K562 (cell line): ENCODE measurements around the gene SURF6. TPM values are rescaled to one million over a fixed set of nuclear protein-coding genes. Genes with fewer than 3 reads are reported as not detected.

ENCODE experiments used
- ATF1 ChIP-seq, 2 experiments: fragments of 450-650 bp in 1 of 2; IDR thresholded peaks; 2 replicates each; pipeline ENCODE4 v1.6.1; 2016; ENCODE audit warnings: missing compliant biosample characterization in 1 of 2, missing genetic modification characterization in 1 of 2
- CCAR2 ChIP-seq: fragments of 200-400 bp; formaldehyde crosslinking; IDR thresholded peaks from 2 replicates; pipeline ENCODE4 v1.6.1; 2017; ENCODE audit warnings: mild to moderate bottlenecking, low read depth, low read length
- CCNT2 ChIP-seq: IDR thresholded peaks from 2 replicates; pipeline ENCODE4 v1.6.1; 2011; ENCODE audit warnings: borderline replicate concordance, low read depth, mild to moderate bottlenecking, moderate library complexity, mixed read lengths, low read length; ENCODE audit not compliant: insufficient read length; ENCODE audit errors: extremely low read depth
- CHD7 ChIP-seq: fragments of 200-600 bp; sonication (generic); IDR thresholded peaks from one replicate; pipeline ENCODE4 v1.6.1; 2012; ENCODE audit warnings: mild to moderate bottlenecking, low read depth, low read length, inconsistent platforms
- HSF4 ChIP-seq: fragments of 250-450 bp; sonication (Bioruptor Pico); IDR thresholded peaks from 2 replicates; pipeline ENCODE4 v2.1.2; 2022; ENCODE audit warnings: mild to moderate bottlenecking, moderate library complexity, borderline replicate concordance
- PPARD ChIP-seq: fragments of 250-450 bp; sonication (Bioruptor Pico); IDR thresholded peaks from 2 replicates; pipeline ENCODE4 v1.8.0; 2022; ENCODE audit warnings: inconsistent platforms, mild to moderate bottlenecking, moderate library complexity
- RFX1 ChIP-seq: fragments of 450-650 bp; IDR thresholded peaks from 2 replicates; pipeline ENCODE4 v1.6.1; 2016; ENCODE audit warnings: mild to moderate bottlenecking, moderate library complexity
- ZNF766 ChIP-seq: fragments of 200-800 bp; sonication (Bioruptor generic); conservative IDR thresholded peaks from 2 replicates; pipeline ENCODE4 v1.6.1; 2016; ENCODE audit warnings: missing genetic modification characterization, missing compliant biosample characterization
- polyA plus RNA-seq, 8 experiments: library from polyadenylated mRNA; depleted of rRNA in 4 of 8; stranded (reverse) in 5 of 8; unstranded in 3 of 8; fragments of >200 nt; fragmentation: Nextera tagmentation in 2 of 8; fragmentation: Illumina TruSeq in 1 of 8; extraction: Ambion mirVana in 2 of 8; extraction: Trizol in 1 of 8; gene quantifications; 2 replicates each; pipeline versions ENCODE4 v1.2.1 to v1.2.3, GENCODE V29; 2011 to 2014; ENCODE audit warnings: inconsistent platforms in 1 of 8, missing spikeins in 1 of 8
- total RNA-seq, 7 experiments: library from RNA; depleted of rRNA in 6 of 7; stranded (reverse); fragments of >200 nt in 6 of 7; fragmentation: Illumina TruSeq in 2 of 7; extraction: Trizol in 2 of 7; gene quantifications; 2 replicates each; pipeline versions ENCODE4 v1.2.1 to v1.2.3, GENCODE V29; 2011 to 2021; ENCODE audit warnings: low replicate concordance in 1 of 7
- TF ChIP-seq, protein P1 (sequence below), 2 experiments: fragments of 250-450 bp in 1 of 2; fragments of 450-650 bp in 1 of 2; sonication (Bioruptor Pico) in 1 of 2; IDR thresholded peaks; 2 replicates each; pipeline versions ENCODE4 v1.6.1 to v1.8.0; 2016 to 2021; ENCODE audit warnings: mild to moderate bottlenecking in 2 of 2, moderate library complexity in 2 of 2, missing compliant biosample characterization in 1 of 2, missing genetic modification characterization in 1 of 2
- TF ChIP-seq, protein P2 (sequence below): fragments of 200-400 bp; formaldehyde crosslinking; IDR thresholded peaks from 2 replicates; pipeline ENCODE4 v1.6.1; 2017; ENCODE audit warnings: mild to moderate bottlenecking, low read depth, low read length, moderate library complexity

Gene SURF6
- total and polyA plus RNA-seq, 9 of the 15 experiments (the other 6 are each of a cell fraction or from before 2014, with no cell fraction given): 1.4 to 68.3 (median 14.7) TPM

- no peak for TF ChIP-seq HSF4 (CRISPR knock-in tag)
- TF ChIP-seq ZNF766 (CRISPR knock-in tag): no peak
- TF ChIP-seq RFX1: no peak
- TF ChIP-seq CCNT2: no peak
- TF ChIP-seq, protein P1, sequence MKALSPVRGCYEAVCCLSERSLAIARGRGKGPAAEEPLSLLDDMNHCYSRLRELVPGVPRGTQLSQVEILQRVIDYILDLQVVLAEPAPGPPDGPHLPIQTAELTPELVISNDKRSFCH (CRISPR knock-in tag; IDR thresholded peaks at IDR 0.05): no peak
- TF ChIP-seq, protein P1 (tag; IDR thresholded peaks at IDR 0.05): no peak
- TF ChIP-seq, protein P2, sequence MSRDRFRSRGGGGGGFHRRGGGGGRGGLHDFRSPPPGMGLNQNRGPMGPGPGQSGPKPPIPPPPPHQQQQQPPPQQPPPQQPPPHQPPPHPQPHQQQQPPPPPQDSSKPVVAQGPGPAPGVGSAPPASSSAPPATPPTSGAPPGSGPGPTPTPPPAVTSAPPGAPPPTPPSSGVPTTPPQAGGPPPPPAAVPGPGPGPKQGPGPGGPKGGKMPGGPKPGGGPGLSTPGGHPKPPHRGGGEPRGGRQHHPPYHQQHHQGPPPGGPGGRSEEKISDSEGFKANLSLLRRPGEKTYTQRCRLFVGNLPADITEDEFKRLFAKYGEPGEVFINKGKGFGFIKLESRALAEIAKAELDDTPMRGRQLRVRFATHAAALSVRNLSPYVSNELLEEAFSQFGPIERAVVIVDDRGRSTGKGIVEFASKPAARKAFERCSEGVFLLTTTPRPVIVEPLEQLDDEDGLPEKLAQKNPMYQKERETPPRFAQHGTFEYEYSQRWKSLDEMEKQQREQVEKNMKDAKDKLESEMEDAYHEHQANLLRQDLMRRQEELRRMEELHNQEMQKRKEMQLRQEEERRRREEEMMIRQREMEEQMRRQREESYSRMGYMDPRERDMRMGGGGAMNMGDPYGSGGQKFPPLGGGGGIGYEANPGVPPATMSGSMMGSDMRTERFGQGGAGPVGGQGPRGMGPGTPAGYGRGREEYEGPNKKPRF: no peak
- no peak for TF ChIP-seq CHD7
- TF ChIP-seq CCAR2: no peak
- no peak for TF ChIP-seq ATF1 (CRISPR knock-in tag; IDR thresholded peaks at IDR 0.05)
- no peak for TF ChIP-seq ATF1 (tag; IDR thresholded peaks at IDR 0.05)
- no peak for TF ChIP-seq PPARD (CRISPR knock-in tag)
These were observed 23.6 kb upstream of the SURF6 start (continued) for GRCh38 chr9:133359399-133360175.
